GM12875 (cell line): ENCODE results near the gene COX6B2.

Source experiments
- H3K4me3 ChIP-seq: one replicate; pipeline ENCODE4 v1.5.1; 2011; ENCODE audit warnings: low read depth, low read length, control low read depth
- TF ChIP-seq, protein P1 (sequence below): IDR thresholded peaks from 2 replicates; pipeline ENCODE4 v1.5.1; 2011; ENCODE audit warnings: low read depth, mild to moderate bottlenecking, control low read depth, inconsistent platforms, low read length, moderate library complexity, borderline replicate concordance; ENCODE audit not compliant: insufficient read depth

Gene COX6B2

DNA sequence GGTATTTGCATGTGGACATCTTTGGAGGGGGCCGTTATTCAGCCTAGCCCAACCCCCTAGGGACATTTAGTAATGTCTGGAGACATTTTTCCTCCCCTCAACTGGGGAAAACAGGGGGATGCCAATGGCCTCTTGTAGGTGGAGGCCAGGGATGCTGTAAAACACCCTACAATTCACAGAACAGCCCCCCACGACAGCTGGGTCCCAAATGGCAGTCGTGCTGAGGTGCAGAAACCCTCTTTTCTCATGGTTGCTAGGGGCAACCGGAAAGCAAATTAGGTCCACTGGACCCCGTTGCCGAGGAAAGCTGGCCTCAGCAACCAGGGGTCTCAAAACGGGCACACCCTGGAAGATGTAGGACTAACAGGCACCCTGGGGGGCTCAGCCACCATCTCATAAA lies 44.0 kb downstream of the COX6B2 start:
- no peak overlapping the region for H3K4me3 ChIP-seq
- TF ChIP-seq, protein P1, sequence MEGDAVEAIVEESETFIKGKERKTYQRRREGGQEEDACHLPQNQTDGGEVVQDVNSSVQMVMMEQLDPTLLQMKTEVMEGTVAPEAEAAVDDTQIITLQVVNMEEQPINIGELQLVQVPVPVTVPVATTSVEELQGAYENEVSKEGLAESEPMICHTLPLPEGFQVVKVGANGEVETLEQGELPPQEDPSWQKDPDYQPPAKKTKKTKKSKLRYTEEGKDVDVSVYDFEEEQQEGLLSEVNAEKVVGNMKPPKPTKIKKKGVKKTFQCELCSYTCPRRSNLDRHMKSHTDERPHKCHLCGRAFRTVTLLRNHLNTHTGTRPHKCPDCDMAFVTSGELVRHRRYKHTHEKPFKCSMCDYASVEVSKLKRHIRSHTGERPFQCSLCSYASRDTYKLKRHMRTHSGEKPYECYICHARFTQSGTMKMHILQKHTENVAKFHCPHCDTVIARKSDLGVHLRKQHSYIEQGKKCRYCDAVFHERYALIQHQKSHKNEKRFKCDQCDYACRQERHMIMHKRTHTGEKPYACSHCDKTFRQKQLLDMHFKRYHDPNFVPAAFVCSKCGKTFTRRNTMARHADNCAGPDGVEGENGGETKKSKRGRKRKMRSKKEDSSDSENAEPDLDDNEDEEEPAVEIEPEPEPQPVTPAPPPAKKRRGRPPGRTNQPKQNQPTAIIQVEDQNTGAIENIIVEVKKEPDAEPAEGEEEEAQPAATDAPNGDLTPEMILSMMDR: no peak

DNA sequence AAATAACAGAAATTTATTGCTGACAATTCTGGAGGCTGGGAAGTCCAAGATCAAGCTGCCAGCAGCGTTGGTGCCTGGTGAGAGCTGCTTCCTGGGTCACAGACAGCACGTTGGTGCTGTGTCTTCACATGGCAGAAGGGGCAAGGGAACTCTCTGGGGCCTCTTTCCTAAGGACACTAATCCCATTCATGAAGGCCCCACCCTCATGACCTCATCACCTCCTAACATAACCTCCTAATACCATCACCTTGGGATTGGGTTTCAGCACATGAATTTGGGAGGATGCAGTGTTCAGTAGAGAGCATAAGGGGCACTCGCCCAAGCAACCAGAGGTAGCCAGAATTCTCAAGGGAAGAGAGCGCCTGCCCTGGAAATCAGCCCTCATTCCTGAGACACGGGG lies 45.1 kb downstream of the COX6B2 start:
- TF ChIP-seq, protein P1: no peak
- no peak overlapping the region for H3K4me3 ChIP-seq

DNA sequence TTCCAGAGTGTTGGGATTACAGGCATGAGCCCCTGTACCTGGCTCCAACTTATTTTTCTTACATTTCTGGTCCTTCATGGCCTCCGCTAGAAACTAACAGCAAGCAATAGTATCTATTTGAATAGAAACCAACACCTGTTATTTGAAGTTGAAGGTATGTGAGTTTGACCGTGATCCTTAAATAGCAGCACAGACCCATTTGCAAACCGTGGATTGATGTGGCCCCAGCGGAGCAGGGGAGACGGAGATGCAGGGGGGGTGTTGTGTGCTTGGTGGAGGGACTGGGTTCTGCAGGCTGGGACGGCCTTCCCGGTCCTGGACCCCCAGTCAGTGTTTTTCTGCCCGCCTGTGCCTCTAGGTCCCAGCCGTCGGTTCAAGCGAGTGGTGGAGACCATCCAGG lies 46.2 kb downstream of the COX6B2 start:
- no peak overlapping the region for H3K4me3 ChIP-seq
- TF ChIP-seq, protein P1: no peak

DNA sequence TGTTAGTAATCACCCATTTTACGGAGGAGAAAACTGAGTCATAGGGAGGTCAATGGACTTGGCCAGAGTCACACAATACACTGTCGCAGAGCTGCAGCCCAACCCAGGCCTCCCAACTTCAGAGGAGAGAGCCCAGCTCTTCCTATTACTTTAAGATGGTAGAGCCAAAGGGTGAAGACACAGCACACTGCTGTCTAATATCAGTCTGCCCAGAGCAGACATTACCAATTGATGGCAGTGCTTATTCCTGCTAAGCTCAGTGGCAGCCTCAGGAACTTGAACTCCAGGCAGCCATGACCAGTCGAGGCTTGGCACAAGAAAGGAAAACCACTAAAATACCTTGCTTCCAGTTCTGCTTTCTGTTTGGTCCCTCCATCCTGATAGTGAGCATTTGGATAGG lies 47.8 kb downstream of the COX6B2 start:
- TF ChIP-seq, protein P1: no peak
- H3K4me3 ChIP-seq: no peak overlapping the region

DNA sequence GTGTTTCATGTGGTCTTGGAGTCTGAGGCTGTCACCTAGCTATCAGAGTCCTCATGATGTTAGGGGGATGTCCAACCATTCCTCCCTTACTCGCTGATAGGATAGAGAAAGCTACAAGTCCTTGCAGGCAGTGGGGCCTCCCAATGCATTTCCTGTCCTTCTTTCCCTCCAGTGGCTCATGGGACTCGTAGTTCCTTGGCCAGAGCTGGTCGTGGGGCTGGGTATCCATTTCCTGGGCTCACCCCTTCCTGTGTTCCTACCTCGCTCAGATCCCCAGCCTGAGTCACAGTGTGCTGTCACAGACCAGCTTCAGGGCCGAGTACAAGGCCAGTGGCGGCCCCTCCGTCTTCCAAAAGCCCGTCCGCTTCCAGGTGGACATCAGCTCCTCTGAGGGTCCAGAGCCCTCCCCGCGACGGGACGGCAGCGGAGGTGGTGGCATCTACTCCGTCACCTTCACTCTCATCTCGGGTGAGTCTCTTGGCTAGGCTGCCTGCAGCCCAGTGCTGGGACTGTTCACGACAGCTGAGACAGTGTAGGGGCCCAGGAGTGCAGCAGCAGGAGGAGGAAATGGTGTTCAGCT lies 48.4 kb downstream of the COX6B2 start:
- TF ChIP-seq, protein P1: no peak

DNA sequence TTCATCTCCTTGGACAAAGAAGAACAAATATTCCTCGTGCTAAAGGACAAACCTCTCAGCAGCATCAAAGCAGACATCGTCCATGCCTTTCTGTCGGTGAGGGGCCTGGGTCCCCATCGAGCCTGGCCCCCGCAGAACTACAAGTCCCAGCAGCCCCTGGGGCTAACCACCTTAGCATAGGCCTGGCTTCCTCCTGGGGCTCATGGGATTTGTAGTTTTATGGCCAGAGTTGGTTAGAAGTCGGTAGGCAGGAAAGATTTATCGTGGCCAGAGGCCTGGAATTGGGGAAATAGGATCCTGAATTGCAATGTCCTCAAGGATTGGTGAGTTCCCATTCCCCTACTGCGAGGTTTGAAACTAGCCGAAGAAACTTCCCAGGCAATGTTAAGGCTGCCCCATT lies 49.0 kb downstream of the COX6B2 start:
- TF ChIP-seq, protein P1: no peak

More for the DNA sequence above, 48.4 kb downstream of the COX6B2 start:
- no peak overlapping the region for H3K4me3 ChIP-seq

DNA sequence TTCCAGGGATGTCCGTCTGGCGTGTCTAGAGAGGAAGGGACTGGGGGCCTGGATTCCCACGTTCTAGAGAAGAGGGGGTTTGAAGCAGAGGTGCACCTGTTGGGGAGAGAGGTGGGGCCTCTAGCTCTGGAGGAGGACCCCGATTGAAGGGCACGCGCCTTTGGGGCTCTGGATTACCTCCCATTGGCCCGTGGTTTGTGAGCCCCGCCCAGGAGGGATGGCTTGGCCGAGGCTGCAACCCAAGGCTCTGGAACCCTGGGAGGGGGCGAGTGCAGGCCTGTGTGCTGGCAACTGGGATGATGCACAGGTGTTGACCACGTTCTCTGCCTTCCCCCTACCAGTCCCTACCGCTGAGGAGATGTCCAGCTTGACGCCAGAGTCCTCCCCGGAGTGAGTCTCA lies 49.5 kb downstream of the COX6B2 start:
- no peak overlapping the region for H3K4me3 ChIP-seq
- TF ChIP-seq, protein P1: no peak

More for the DNA sequence above, 49.0 kb downstream of the COX6B2 start:
- no peak overlapping the region for H3K4me3 ChIP-seq
